ENCODE measurements around the gene SDHA.
"Not testable (repeated sequence)": the region's sequence is repeated elsewhere in the genome, so short reads cannot be mapped to it uniquely, and the experiment has no call there.

SDHA gene

DNA sequence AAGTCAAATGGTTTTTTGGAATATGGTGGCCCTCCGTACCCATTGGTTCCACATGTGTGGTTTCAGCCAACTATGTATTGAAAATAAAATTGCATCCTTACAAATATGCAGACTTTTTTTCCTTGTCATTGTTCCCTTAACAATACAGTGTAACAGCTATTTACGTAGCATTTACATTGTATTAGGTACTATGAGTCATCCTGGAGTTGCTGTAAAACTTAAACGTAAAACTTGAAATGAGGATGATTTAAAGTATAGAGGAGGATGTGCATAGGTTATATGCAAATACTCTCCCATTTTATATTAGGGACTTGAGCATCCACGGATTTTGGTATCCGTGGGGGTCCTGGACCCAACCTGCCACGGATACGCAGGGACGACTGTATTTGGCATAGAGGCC lies 16.3 kb downstream of the SDHA start:
- TF ChIP-seq, protein P1, sequence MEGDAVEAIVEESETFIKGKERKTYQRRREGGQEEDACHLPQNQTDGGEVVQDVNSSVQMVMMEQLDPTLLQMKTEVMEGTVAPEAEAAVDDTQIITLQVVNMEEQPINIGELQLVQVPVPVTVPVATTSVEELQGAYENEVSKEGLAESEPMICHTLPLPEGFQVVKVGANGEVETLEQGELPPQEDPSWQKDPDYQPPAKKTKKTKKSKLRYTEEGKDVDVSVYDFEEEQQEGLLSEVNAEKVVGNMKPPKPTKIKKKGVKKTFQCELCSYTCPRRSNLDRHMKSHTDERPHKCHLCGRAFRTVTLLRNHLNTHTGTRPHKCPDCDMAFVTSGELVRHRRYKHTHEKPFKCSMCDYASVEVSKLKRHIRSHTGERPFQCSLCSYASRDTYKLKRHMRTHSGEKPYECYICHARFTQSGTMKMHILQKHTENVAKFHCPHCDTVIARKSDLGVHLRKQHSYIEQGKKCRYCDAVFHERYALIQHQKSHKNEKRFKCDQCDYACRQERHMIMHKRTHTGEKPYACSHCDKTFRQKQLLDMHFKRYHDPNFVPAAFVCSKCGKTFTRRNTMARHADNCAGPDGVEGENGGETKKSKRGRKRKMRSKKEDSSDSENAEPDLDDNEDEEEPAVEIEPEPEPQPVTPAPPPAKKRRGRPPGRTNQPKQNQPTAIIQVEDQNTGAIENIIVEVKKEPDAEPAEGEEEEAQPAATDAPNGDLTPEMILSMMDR (IDR thresholded peaks at IDR 0.05; ENCODE audit: low read depth, low read length, missing control alignments), result no peak
- DNase-seq (ENCODE audit: extremely low read depth, low read depth), result no peak
- no peak overlapping the region for H3K4me3 ChIP-seq (replicated peaks; ENCODE audit: low read depth, low read length)

DNA sequence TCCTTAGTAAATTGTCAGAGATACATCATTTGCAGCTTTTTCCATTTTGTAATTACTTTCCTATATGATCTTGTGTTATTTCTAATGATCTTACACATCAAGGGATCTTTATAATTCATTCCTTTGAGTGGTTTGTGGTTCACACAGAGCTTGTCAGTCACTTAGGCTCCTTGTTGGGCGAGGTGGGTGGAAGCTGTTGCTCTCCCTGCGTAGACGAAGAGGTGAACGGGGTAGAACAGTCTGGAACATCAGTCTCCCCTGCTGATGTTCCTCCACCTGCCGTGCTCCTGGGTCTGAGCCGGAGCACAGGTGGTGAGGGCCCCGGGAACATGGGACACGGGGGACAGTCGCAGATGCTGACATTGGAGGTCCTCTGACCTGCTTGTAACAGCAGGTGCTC lies 17.4 kb downstream of the SDHA start:
- not testable (repeated sequence) for H3K4me3 ChIP-seq (replicated peaks; ENCODE audit: low read depth, low read length); DNase-seq (ENCODE audit: extremely low read depth, low read depth)

DNA sequence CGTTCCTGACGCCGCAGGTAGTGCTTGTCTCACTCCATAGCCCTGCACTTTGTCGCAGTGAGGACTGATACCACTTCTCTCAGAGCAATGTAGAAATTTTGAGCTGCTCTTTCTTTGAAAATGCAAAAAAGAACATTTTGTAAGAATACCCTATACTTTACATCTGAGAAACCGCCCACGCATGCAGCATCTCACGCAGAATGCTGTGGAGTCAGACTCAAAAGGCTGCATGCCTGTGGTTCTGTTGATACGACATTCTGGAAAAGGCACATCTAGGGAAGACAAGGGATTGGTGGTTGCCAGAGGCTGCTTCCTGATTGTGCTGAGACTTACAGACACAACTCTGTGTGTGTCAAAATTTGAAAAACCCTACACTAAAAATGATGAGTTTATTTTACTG lies 19.8 kb downstream of the SDHA start:
- not testable (repeated sequence) for H3K4me3 ChIP-seq (replicated peaks; ENCODE audit: low read depth, low read length); DNase-seq (ENCODE audit: extremely low read depth, low read depth)

DNA sequence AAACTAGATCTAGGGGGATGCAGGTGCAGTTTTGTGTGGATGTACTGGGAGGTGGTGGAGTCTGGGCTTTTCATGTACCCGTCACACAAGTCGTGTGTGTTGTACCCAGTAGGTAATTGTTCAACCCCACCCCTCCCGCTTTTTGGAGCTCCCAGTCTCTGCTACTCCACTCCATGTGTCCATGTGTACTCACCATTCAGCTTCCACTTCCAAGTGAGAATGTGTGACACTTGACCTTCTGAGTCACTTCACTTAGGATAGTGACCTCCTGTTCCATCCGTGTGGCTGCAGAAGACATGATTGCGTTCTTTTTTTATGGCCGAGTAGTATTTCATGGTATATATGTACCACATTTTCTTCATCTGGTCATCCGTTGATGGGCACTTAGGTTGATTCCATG lies 22.4 kb downstream of the SDHA start:
- DNase-seq (ENCODE audit: extremely low read depth, low read depth); H3K4me3 ChIP-seq (replicated peaks; ENCODE audit: low read depth, low read length): not testable (repeated sequence)

DNA sequence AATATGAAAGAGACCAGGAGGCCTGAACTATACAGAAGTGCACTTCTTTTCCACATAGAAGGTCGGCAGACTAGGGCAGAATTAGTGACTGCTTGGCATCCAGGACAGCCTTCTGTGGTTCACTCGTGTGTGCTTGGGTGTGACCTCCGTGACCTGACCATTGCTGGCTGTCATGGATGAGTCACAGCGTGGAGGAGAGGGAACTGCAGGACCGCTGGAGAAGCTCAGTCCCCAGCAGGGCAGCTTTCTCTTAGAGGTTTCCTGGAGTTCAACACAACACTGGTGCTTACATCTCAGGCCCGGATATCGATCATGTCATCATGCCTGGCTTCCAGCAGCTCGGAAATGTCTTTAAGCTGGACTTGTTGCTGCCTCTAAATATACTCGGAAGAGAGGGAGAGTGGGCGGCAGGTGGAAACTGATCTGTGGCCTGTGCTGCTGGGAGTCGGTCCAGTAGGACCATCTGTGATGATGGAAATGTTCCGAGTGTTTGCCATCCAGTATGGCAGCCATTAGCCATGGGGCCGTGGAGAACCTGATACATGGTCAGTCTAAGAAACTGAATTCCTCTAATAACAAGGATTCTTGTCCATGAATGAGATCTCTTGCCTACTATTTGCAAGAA lies 23.0 kb downstream of the SDHA start:
- DNase-seq (ENCODE audit: extremely low read depth, low read depth); H3K4me3 ChIP-seq (replicated peaks; ENCODE audit: low read depth, low read length): not testable (repeated sequence)

DNA sequence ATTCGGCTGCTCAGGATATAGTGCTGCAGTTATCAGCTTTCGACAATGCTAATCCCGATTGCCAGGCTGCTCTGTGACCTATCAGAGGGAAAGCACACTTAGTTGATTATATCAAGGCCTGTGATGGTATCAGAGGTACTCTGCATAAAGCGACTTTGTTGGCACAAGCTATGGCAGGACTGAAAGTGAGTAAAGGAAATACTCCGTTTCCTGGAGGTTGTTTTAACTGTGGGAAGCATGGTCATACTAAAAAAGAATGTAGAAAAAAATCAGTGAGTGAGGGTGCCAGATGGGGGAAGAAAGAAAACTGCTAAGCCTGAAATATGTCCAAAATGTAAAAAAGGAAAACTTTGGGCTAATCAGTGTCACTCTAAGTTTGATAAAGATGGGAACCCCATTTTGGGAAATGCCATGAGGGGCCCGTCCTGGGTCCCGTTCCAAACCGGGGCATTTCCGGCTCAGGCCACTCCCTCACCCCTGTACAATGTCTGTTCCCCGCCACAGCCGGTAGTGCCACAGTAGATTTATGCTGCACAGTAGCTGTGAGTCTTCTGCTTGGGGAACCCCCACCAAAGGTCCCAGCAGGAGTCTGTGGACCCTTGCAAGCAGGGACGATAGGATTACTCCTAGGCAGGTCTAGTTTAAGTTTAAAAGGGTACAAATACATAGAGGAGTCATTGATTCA lies 25.7 kb downstream of the SDHA start:
- DNase-seq (ENCODE audit: extremely low read depth, low read depth); H3K4me3 ChIP-seq (replicated peaks; ENCODE audit: low read depth, low read length): not testable (repeated sequence)

DNA sequence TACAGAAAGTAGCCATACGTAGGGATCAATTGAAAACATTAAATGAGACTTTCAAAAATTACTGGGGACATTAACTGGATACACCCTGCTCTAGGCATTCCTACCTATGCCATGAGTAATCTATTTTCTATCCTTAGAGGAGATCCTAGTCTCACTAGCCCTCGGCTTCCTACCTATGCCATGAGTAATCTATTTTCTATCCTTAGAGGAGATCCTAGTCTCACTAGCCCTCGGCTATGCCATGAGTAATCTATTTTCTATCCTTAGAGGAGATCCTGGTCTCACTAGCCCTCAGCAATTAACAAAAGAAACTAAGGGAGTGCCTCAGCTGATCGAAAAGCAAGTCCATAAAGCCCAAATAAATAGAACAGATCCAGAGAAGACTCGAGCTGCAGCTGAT lies 27.6 kb downstream of the SDHA start:
- not testable (repeated sequence) for H3K4me3 ChIP-seq (replicated peaks; ENCODE audit: low read depth, low read length); DNase-seq (ENCODE audit: extremely low read depth, low read depth)

DNA sequence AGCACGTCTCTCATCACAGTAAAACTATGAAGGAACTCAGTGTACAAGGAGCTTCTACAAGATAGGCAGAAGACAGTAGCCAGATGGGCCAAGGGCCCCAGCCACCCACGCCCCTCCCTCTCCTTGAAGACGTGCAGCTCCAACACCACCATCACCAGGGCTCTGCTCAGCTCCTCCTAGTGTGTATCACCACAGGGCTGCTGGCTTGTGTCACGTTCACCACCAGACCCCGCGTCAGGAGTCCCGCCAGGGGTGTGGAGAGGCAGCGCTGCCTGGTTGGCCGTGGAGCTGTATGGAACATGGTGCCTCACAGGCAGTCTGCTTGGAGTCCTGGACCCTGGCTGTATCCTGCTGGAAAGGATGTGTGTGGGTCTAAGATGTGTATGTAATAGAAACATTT lies 32.3 kb downstream of the SDHA start:
- DNase-seq (ENCODE audit: extremely low read depth, low read depth); H3K4me3 ChIP-seq (replicated peaks; ENCODE audit: low read depth, low read length): not testable (repeated sequence)

DNA sequence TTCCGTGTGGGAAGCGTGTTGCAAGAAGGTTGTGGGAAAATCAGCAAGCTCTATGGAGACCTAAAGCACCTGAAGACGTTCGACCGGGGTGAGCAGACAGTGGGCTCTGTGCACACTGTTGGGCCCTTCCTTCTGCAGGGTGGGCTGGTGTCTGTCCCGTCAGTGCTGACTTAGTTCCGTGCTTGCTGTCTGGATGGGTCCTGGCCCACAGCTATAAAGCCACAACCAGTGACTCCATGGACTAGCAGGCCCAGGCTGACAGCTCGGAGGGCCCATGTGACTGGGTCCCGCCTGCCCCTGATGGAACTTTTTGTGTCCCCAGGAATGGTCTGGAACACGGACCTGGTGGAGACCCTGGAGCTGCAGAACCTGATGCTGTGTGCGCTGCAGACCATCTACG lies 32.9 kb downstream of the SDHA start:
- not testable (repeated sequence) for DNase-seq (ENCODE audit: extremely low read depth, low read depth); H3K4me3 ChIP-seq (replicated peaks; ENCODE audit: low read depth, low read length)

DNA sequence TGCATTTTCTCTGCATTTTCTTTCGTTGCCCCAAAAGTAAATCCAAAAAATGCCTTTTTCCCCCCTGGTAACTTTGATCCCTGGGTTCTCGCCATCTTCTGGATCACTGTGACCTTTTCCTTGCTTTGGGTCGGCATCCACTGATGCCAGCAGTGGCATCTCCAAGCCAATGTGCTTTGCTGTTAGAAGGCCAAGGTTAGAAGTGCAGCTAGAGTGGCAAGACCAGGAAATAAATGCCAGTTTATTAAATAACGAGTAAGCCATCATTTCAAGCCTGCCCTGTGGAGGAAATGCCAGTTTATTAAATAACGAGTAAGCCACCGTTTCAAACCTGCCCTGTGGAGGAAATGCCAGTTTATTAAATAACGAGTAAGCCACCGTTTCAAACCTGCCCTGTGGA lies 33.4 kb downstream of the SDHA start:
- not testable (repeated sequence) for H3K4me3 ChIP-seq (replicated peaks; ENCODE audit: low read depth, low read length); DNase-seq (ENCODE audit: extremely low read depth, low read depth)

DNA sequence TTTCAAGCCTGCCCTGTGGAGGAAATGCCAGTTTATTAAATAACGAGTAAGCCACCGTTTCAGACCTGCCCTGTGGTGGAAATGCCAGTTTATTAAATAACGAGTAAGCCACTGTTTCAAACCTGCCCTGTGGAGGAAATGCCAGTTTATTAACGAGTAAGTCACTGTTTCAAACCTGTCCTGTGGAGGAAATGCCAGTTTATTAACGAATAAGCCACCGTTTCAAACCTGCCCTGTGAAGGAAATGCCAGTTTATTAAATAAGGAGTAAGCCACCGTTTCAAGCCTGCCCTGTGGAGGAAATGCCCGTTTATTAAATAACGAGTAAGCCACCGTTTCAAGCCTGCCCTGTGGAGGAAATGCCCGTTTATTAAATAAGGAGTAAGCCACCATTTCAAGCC lies 33.9 kb downstream of the SDHA start:
- DNase-seq (ENCODE audit: extremely low read depth, low read depth); H3K4me3 ChIP-seq (replicated peaks; ENCODE audit: low read depth, low read length): not testable (repeated sequence)

DNA sequence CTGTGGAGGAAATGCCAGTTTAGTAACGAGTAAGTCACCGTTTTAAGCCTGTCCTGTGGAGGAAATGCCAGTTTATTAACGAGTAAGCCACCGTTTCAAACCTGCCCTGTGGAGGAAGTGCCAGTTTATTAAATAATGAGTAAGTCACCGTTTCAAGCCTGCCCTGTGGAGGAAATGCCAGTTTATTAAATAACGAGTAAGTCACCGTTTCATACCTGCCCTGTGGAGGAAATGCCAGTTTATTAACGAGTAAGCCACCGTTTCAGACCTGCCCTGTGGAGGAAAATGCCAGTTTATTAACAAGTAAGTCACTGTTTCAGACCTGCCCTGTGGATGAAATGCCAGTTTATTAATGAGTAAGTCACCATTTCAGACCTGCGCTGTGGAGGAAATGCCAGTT lies 34.4 kb downstream of the SDHA start:
- no peak overlapping the region for H3K4me3 ChIP-seq (replicated peaks; ENCODE audit: low read depth, low read length)
- TF ChIP-seq, protein P1 (IDR thresholded peaks at IDR 0.05; ENCODE audit: low read depth, low read length, missing control alignments), result no peak
- no peak for DNase-seq (ENCODE audit: extremely low read depth, low read depth)

DNA sequence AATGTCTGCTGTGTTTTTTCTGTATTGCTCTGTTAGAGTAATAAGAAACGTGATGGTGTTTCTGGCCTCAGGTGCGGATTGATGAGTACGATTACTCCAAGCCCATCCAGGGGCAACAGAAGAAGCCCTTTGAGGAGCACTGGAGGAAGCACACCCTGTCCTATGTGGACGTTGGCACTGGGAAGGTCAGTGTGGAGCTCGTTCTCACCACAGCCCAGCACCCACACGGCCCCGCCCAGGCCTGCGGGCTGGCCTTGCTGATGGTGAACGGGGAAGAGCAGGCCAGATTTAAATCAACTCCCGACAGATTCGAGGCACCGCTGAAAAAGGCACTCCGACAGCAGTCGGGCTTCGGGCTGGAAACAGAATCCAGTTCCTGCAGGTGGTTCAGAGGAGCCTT lies 36.2 kb downstream of the SDHA start:
- DNase-seq (ENCODE audit: extremely low read depth, low read depth); H3K4me3 ChIP-seq (replicated peaks; ENCODE audit: low read depth, low read length): not testable (repeated sequence)

DNA sequence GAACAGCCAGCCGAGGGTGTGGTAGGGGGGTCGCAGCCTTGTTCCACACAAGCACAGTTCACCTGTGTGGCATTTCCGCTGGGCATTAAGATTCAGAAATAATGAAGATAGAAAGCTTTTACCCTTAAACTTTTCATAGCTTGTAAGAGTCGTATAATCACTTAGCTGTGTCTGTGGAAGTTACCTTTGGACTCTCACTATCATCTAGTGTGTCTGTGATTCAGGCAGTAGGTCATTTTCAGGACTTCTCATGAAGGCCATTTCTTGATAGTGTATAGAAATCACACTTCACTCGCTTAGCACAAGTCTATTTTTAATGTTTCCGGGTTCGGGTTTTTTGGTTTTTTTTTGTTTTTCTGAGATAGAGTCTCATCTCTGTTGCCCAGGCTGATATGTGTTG lies 37.0 kb downstream of the SDHA start:
- not testable (repeated sequence) for DNase-seq (ENCODE audit: extremely low read depth, low read depth); H3K4me3 ChIP-seq (replicated peaks; ENCODE audit: low read depth, low read length)

DNA sequence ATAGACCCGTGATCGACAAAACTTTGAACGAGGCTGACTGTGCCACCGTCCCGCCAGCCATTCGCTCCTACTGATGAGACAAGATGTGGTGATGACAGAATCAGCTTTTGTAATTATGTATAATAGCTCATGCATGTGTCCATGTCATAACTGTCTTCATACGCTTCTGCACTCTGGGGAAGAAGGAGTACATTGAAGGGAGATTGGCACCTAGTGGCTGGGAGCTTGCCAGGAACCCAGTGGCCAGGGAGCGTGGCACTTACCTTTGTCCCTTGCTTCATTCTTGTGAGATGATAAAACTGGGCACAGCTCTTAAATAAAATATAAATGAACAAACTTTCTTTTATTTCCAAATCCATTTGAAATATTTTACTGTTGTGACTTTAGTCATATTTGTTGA lies 38.2 kb downstream of the SDHA start:
- not testable (repeated sequence) for DNase-seq (ENCODE audit: extremely low read depth, low read depth); H3K4me3 ChIP-seq (replicated peaks; ENCODE audit: low read depth, low read length)
